GM12801 (cell line): ENCODE data around the gene ACSM4.

Experiments
- TF ChIP-seq, protein P1 (sequence below): IDR thresholded peaks from one replicate; pipeline ENCODE4 v1.5.1; 2011; ENCODE audit warnings: control low read depth; ENCODE audit not compliant: insufficient read length; ENCODE audit errors: extremely low read depth

ACSM4 gene

DNA sequence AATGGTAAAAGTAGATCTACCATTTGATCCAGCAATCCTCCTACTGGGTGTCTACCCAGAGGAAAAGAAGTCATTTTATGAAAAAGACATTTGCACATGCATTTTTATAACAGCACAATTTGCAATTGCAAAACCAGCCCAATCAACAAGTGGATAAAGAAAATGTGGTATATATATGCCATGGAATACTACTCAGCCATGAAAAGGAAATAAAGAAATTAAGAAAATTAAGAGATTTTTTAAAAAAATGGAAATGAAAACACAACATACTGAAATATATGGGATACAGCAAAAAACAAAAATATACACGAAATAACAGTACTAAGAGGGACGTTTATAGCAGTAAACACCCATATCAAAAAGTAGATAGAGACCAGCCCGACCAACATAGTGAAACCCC lies 58.9 kb downstream of the ACSM4 start:
- TF ChIP-seq, protein P1, sequence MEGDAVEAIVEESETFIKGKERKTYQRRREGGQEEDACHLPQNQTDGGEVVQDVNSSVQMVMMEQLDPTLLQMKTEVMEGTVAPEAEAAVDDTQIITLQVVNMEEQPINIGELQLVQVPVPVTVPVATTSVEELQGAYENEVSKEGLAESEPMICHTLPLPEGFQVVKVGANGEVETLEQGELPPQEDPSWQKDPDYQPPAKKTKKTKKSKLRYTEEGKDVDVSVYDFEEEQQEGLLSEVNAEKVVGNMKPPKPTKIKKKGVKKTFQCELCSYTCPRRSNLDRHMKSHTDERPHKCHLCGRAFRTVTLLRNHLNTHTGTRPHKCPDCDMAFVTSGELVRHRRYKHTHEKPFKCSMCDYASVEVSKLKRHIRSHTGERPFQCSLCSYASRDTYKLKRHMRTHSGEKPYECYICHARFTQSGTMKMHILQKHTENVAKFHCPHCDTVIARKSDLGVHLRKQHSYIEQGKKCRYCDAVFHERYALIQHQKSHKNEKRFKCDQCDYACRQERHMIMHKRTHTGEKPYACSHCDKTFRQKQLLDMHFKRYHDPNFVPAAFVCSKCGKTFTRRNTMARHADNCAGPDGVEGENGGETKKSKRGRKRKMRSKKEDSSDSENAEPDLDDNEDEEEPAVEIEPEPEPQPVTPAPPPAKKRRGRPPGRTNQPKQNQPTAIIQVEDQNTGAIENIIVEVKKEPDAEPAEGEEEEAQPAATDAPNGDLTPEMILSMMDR, result no peak

DNA sequence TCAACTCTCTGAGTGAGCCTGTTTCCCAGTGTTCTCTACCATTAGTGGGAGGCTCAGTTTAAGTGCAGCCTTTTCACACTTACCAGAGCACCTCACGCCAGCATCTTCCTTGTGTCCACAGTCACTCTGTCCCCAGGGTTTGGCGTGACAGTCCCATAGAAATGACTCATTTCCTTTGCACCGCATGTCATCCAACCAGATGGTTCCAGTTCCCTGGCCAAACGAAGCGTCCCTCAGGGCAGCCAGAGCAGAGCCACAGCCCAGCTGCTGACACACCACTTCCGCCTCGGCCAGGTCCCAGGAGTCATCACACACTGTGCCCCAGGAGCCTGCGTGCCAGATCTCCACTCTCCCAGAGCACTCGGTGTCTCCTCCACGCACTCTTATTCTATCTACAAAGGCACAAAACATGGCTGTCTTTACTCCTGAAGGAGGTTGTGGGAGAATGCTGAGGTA lies 65.4 kb downstream of the ACSM4 start:
- TF ChIP-seq, protein P1, result no peak

DNA sequence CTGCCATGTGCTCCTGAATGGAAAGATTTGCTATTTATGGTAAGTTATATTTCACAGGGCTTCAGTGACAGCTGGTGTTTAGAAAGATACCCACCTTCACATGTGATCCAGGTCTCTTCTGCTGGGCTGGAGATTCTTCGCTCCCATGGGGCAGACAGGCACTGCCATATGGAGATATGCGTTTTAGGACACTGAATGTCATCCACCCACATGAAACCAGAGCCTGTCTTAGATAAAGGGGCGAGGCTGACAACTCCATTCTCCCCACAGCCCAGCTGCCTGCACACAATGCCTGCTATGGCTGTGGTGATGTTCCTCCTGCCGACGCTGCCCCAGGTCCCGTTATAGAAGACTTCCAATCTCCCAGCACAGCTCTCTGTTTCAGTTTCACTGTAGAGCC lies 69.4 kb downstream of the ACSM4 start:
- TF ChIP-seq, protein P1, result no peak

DNA sequence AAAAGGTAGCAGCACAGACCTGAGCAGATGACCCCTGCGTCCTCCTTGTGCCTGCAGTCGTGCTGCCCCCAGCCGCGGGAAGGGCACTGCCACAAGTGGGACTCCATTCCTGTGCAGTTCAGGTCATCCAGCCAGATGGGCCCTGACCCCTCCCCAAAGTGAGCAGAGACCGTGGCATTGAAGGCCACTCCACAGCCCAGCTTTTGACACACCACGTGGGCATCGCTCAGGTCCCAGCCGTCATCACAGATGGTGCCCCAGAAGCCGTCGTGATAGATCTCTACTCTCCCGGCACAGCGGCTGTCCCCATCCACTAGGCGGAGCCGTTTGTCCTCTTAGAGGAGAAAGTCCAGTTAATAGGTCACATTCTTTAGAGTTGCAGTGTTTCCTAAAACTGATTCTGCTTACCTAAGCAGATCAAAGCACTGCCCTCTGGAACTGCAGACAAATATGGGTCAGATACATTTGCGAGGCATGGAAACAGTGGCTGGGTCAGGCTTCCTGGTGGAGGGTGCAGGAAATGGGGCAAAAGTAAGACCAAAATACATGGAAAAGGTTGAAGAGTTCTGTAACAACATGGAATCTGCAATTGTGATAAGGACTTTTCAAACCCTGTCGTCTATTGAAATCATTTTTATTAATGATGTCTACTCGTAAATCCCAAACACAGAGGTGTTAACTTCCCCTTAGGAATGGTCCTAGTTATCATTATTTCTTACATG lies 70.7 kb downstream of the ACSM4 start:
- TF ChIP-seq, protein P1, result no peak

DNA sequence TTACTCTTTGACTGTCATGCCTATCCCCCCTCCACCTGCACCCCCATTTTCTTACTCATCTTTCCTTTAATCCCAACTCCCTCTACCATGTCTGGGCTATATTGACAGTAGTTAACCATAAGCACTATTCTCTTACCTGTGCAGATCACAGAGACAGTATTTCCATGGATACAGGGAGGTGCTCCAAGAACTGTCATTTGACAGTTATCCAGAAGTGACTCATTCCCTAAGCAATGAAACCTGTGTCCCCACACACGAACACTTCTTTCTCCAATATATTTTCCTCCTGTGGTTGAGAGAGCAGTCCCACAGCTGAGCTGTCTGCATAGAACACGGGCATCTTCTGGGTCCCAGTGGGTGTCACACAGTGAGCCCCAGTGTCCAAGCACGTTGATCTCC lies 71.3 kb downstream of the ACSM4 start:
- TF ChIP-seq, protein P1, result no peak

DNA sequence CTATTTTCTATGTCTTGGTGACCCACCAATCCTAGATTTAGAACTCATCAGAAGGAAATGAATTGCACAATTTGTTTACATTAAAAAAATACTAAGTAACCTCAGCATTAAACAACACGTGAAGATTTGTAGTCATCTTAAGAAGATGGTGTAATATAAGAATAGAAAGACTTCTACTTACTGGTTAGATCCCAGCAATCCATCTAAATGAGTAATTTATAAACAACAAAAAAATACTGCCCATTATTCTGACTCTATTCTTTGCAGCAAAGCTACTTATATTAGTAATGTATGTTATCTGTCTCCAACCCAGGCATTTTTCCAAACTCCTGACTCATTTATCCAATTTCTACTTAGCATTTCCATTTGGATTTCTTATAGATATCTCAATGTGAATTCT lies 72.3 kb downstream of the ACSM4 start:
- TF ChIP-seq, protein P1, result no peak
